ENCODE results near the gene VRTN.

Gene VRTN

GRCh38 chr14:74309125-74310022, 38.9 kb upstream of the VRTN start:
- H3K4ac ChIP-seq (ENCODE audit: low read depth in 1 of 2, low read length in 2 of 2): no peak overlapping the region
- no peak overlapping the region for H2BK120ac ChIP-seq (ENCODE audit: low read depth, low read length)
- H2AK5ac ChIP-seq (ENCODE audit: low read length, severe bottlenecking): no peak overlapping the region
- H3K18ac ChIP-seq (ENCODE audit: low read depth in 1 of 2, low read length in 2 of 2): no peak overlapping the region
- H2BK12ac ChIP-seq (ENCODE audit: low read length in 2 of 2): no peak overlapping the region
- no peaks in the 10 kb centered on the region for H3K9me3 ChIP-seq (ENCODE audit: control insufficient read depth, low read length)
- H4K8ac ChIP-seq (ENCODE audit: low read length): no peak overlapping the region
- DNase-seq: no peak
- no peak overlapping the region for H4K91ac ChIP-seq (ENCODE audit: low read length)
- H3K27me3 ChIP-seq (ENCODE audit: control insufficient read depth in 1 of 2, insufficient read depth in 1 of 2, low read length in 2 of 2): peaks cover 0 to 4% of the 10 kb centered on the region in 2 experiments
- no peaks in the 10 kb centered on the region for H3K4me1 ChIP-seq (ENCODE audit: control insufficient read depth, insufficient read depth, low read depth, low read length)
- H3K36me3 ChIP-seq (ENCODE audit: control insufficient read depth in 1 of 2, insufficient read depth in 2 of 2, low read depth in 1 of 2, low read length in 2 of 2): no peaks in the 10 kb centered on the region
- no peak overlapping the region for H3K9ac ChIP-seq (ENCODE audit: low read length)
- H2BK15ac ChIP-seq (ENCODE audit: low read depth, poor library complexity, severe bottlenecking): no peak overlapping the region
- no peak overlapping the region for H3K4me2 ChIP-seq (ENCODE audit: low read length, poor library complexity, severe bottlenecking)
- H3K23ac ChIP-seq (ENCODE audit: low read length in 2 of 2): no peak overlapping the region
- H2BK5ac ChIP-seq (ENCODE audit: low read depth, low read length, poor library complexity, severe bottlenecking): no peak overlapping the region
- H3K4me3 ChIP-seq (ENCODE audit: insufficient read depth in 1 of 2, low read depth in 1 of 2, low read length in 2 of 2): no peak overlapping the region
- no peak overlapping the region for H3K27ac ChIP-seq (ENCODE audit: low read length, poor library complexity, severe bottlenecking)
- H2AFZ ChIP-seq (ENCODE audit: low read depth, low read length): no peak overlapping the region
- H3K14ac ChIP-seq (ENCODE audit: low read length in 2 of 2): no peak overlapping the region
- 78% methylated on average over 7 of the region's 8 CpGs for WGBS
- H3K79me1 ChIP-seq (replicated peaks; ENCODE audit: low read length, poor library complexity, severe bottlenecking): no peaks in the 10 kb centered on the region

GRCh38 chr14:74312161-74312560, 36.1 kb upstream of the VRTN start:
- no peak overlapping the region for H3K4ac ChIP-seq (ENCODE audit: low read depth in 1 of 2, low read length in 2 of 2)
- H2BK15ac ChIP-seq (ENCODE audit: low read depth, poor library complexity, severe bottlenecking): no peak overlapping the region
- no peaks in the 10 kb centered on the region for H3K4me1 ChIP-seq (ENCODE audit: control insufficient read depth, insufficient read depth, low read depth, low read length)
- 75% methylated on average over 2 of the region's 2 CpGs for WGBS
- H3K9me3 ChIP-seq (ENCODE audit: control insufficient read depth, low read length): no peaks in the 10 kb centered on the region
- H3K79me1 ChIP-seq (replicated peaks; ENCODE audit: low read length, poor library complexity, severe bottlenecking): no peaks in the 10 kb centered on the region
- no peaks in the 10 kb centered on the region for H3K36me3 ChIP-seq (ENCODE audit: control insufficient read depth in 1 of 2, insufficient read depth in 2 of 2, low read depth in 1 of 2, low read length in 2 of 2)
- no peak overlapping the region for H3K23ac ChIP-seq (ENCODE audit: low read length in 2 of 2)
- H3K4me2 ChIP-seq (ENCODE audit: low read length, poor library complexity, severe bottlenecking): no peak overlapping the region
- DNase-seq: no peak
- H2AK5ac ChIP-seq (ENCODE audit: low read length, severe bottlenecking): no peak overlapping the region
- H3K27ac ChIP-seq (ENCODE audit: low read length, poor library complexity, severe bottlenecking): no peak overlapping the region
- no peak overlapping the region for H4K8ac ChIP-seq (ENCODE audit: low read length)
- H2BK12ac ChIP-seq (ENCODE audit: low read length in 2 of 2): no peak overlapping the region
- no peak overlapping the region for H3K18ac ChIP-seq (ENCODE audit: low read depth in 1 of 2, low read length in 2 of 2)
- H3K27me3 ChIP-seq (ENCODE audit: control insufficient read depth in 1 of 2, insufficient read depth in 1 of 2, low read length in 2 of 2): peaks cover 4 to 8% of the 10 kb centered on the region in 2 experiments
- no peak overlapping the region for H3K14ac ChIP-seq (ENCODE audit: low read length in 2 of 2)
- no peak overlapping the region for H3K4me3 ChIP-seq (ENCODE audit: insufficient read depth in 1 of 2, low read depth in 1 of 2, low read length in 2 of 2)
- H3K9ac ChIP-seq (ENCODE audit: low read length): no peak overlapping the region
- H2BK120ac ChIP-seq (ENCODE audit: low read depth, low read length): no peak overlapping the region
- no peak overlapping the region for H2AFZ ChIP-seq (ENCODE audit: low read depth, low read length)
- no peak overlapping the region for H4K91ac ChIP-seq (ENCODE audit: low read length)
- no peak overlapping the region for H2BK5ac ChIP-seq (ENCODE audit: low read depth, low read length, poor library complexity, severe bottlenecking)

GRCh38 chr14:74313601-74314000, 34.7 kb upstream of the VRTN start:
- H2BK15ac ChIP-seq (ENCODE audit: low read depth, poor library complexity, severe bottlenecking): no peak overlapping the region
- H3K9ac ChIP-seq (ENCODE audit: low read length): no peak overlapping the region
- H3K4ac ChIP-seq (ENCODE audit: low read depth in 1 of 2, low read length in 2 of 2): no peak overlapping the region
- no peak overlapping the region for H3K23ac ChIP-seq (ENCODE audit: low read length in 2 of 2)
- WGBS: 83% methylated on average over 3 of the region's 5 CpGs
- no peaks in the 10 kb centered on the region for H3K79me1 ChIP-seq (replicated peaks; ENCODE audit: low read length, poor library complexity, severe bottlenecking)
- no peak overlapping the region for H3K18ac ChIP-seq (ENCODE audit: low read depth in 1 of 2, low read length in 2 of 2)
- no peak overlapping the region for H4K8ac ChIP-seq (ENCODE audit: low read length)
- H3K4me3 ChIP-seq (ENCODE audit: insufficient read depth in 1 of 2, low read depth in 1 of 2, low read length in 2 of 2): no peak overlapping the region
- H2AK5ac ChIP-seq (ENCODE audit: low read length, severe bottlenecking): no peak overlapping the region
- no peak overlapping the region for H3K27ac ChIP-seq (ENCODE audit: low read length, poor library complexity, severe bottlenecking)
- no peak overlapping the region for H4K91ac ChIP-seq (ENCODE audit: low read length)
- no peaks in the 10 kb centered on the region for H3K4me1 ChIP-seq (ENCODE audit: control insufficient read depth, insufficient read depth, low read depth, low read length)
- H3K27me3 ChIP-seq (ENCODE audit: control insufficient read depth in 1 of 2, insufficient read depth in 1 of 2, low read length in 2 of 2): peaks cover 4 to 13% of the 10 kb centered on the region in 2 experiments
- H3K36me3 ChIP-seq (ENCODE audit: control insufficient read depth in 1 of 2, insufficient read depth in 2 of 2, low read depth in 1 of 2, low read length in 2 of 2): no peaks in the 10 kb centered on the region
- no peak overlapping the region for H2BK120ac ChIP-seq (ENCODE audit: low read depth, low read length)
- H3K9me3 ChIP-seq (ENCODE audit: control insufficient read depth, low read length): no peaks in the 10 kb centered on the region
- no peak overlapping the region for H3K4me2 ChIP-seq (ENCODE audit: low read length, poor library complexity, severe bottlenecking)
- no peak overlapping the region for H3K14ac ChIP-seq (ENCODE audit: low read length in 2 of 2)
- H2AFZ ChIP-seq (ENCODE audit: low read depth, low read length): no peak overlapping the region
- no peak overlapping the region for H2BK12ac ChIP-seq (ENCODE audit: low read length in 2 of 2)
- H2BK5ac ChIP-seq (ENCODE audit: low read depth, low read length, poor library complexity, severe bottlenecking): no peak overlapping the region
- no peak for DNase-seq

- peak overlapping the region; percentile 45 for H3K27ac ChIP-seq (ENCODE audit: low read length, poor library complexity, severe bottlenecking)
- H2BK5ac ChIP-seq (ENCODE audit: low read depth, low read length, poor library complexity, severe bottlenecking): no peak overlapping the region
- H4K8ac ChIP-seq (ENCODE audit: low read length): no peak overlapping the region
- no peaks in the 10 kb centered on the region for H3K79me1 ChIP-seq (replicated peaks; ENCODE audit: low read length, poor library complexity, severe bottlenecking)
- H2AFZ ChIP-seq (ENCODE audit: low read depth, low read length): no peak overlapping the region
- peaks cover 4 to 18% of the 10 kb centered on the region in 2 experiments for H3K27me3 ChIP-seq (ENCODE audit: control insufficient read depth in 1 of 2, insufficient read depth in 1 of 2, low read length in 2 of 2)
- no peaks in the 10 kb centered on the region for H3K4me1 ChIP-seq (ENCODE audit: control insufficient read depth, insufficient read depth, low read depth, low read length)
- no peak overlapping the region for H2BK15ac ChIP-seq (ENCODE audit: low read depth, poor library complexity, severe bottlenecking)
- no peak overlapping the region for H3K14ac ChIP-seq (ENCODE audit: low read length in 2 of 2)
- H2BK12ac ChIP-seq (ENCODE audit: low read length in 2 of 2): no peak overlapping the region
- 96% methylated on average over 4 of the region's 4 CpGs for WGBS
- no peak overlapping the region for H2AK5ac ChIP-seq (ENCODE audit: low read length, severe bottlenecking)
- H3K4me3 ChIP-seq (ENCODE audit: insufficient read depth in 1 of 2, low read depth in 1 of 2, low read length in 2 of 2): no peak overlapping the region
- no peak overlapping the region for H2BK120ac ChIP-seq (ENCODE audit: low read depth, low read length)
- H3K9me3 ChIP-seq (ENCODE audit: control insufficient read depth, low read length): no peaks in the 10 kb centered on the region
- H3K4me2 ChIP-seq (ENCODE audit: low read length, poor library complexity, severe bottlenecking): no peak overlapping the region
- no peak for DNase-seq
- no peaks in the 10 kb centered on the region for H3K36me3 ChIP-seq (ENCODE audit: control insufficient read depth in 1 of 2, insufficient read depth in 2 of 2, low read depth in 1 of 2, low read length in 2 of 2)
- H3K23ac ChIP-seq (ENCODE audit: low read length in 2 of 2): no peak overlapping the region
- H3K18ac ChIP-seq (ENCODE audit: low read depth in 1 of 2, low read length in 2 of 2): no peak overlapping the region
- no peak overlapping the region for H3K4ac ChIP-seq (ENCODE audit: low read depth in 1 of 2, low read length in 2 of 2)
- no peak overlapping the region for H3K9ac ChIP-seq (ENCODE audit: low read length)
- H4K91ac ChIP-seq (ENCODE audit: low read length): no peak overlapping the region
These were observed 33.7 kb upstream of the VRTN start for GRCh38 chr14:74314576-74314975.
